ES-I3 (cell line): ENCODE results near the gene FBH1.

ENCODE experiments used
- H3K36me3 ChIP-seq: 2 replicates; pipeline ENCODE4 v1.6.1; 2013; ENCODE audit warnings: mild to moderate bottlenecking, low read length, control low read depth, moderate library complexity; ENCODE audit not compliant: insufficient read depth
- H3K4me1 ChIP-seq: 2 replicates; pipeline ENCODE4 v1.6.1; 2013; ENCODE audit warnings: mild to moderate bottlenecking, control low read depth, low read length; ENCODE audit not compliant: insufficient read depth
- H3K9ac ChIP-seq: 2 replicates; pipeline ENCODE4 v1.6.1; 2013; ENCODE audit warnings: low read depth, mild to moderate bottlenecking, low read length, moderate library complexity
- H3K9me3 ChIP-seq: 2 replicates; pipeline ENCODE4 v1.6.1; 2013; ENCODE audit warnings: mild to moderate bottlenecking, low read length, moderate library complexity; ENCODE audit not compliant: control insufficient read depth, insufficient read depth

Gene FBH1

GRCh38 chr10:5971315-5971832 is 81.3 kb downstream of the FBH1 start:
- no peaks in the 10 kb centered on the region for H3K9me3 ChIP-seq
- no peak overlapping the region for H3K9ac ChIP-seq
- H3K4me1 ChIP-seq, result no peaks in the 10 kb centered on the region
- H3K36me3 ChIP-seq, result no peaks in the 10 kb centered on the region

- no peak overlapping the region for H3K9ac ChIP-seq
- H3K4me1 ChIP-seq, result no peaks in the 10 kb centered on the region
- no peaks in the 10 kb centered on the region for H3K9me3 ChIP-seq
- no peaks in the 10 kb centered on the region for H3K36me3 ChIP-seq
These were observed 81.8 kb downstream of the FBH1 start for GRCh38 chr10:5971886-5972285.

GRCh38 chr10:5973069-5973468 is 83.0 kb downstream of the FBH1 start:
- Histone ChIP-seq H3K9me3 (no peaks in the 10 kb centered on the region), H3K36me3 (no peaks in the 10 kb centered on the region), H3K9ac (no peak overlapping the region), H3K4me1 (no peaks in the 10 kb centered on the region)

DNA sequence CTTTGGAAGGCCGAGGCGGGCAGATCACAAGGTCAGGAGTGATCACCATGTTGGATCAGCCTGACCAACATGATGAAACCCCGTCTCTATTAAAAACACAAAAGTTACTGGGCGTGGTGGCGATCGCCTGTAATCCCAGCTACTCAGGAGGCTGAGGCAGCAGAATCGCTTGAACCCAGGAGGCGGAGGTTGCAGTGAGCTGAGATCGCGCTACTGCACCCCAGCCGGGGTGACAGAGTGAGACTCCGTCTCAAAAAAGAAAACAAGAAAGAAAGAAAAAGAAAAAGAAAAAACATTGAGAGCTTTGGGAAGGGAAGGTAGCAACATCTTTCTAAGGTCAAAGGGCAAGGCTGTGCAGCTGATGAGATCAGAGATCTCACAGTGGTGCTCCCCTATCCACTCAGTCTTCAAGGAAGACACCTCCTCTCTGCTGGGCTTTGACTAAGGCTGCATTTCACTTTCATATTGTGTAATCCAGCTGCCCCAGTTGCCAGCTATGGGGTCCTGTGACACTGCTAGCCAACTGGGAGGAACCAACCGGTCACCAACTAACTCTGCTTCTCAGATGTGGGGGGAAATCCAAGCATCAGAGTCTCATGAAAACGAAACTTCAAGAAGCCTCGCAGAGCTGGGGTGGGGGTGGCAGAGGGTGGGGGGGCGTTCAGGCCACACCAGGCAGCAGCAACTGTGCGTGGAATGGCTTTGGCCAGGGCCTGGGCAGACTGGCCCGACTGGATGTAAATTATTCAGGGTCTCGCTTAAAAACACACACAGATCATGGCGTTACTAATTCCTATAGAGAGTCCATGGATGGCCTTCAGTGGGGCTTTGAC is 85.8 kb downstream of the FBH1 start:
- H3K36me3 ChIP-seq, result no peaks in the 10 kb centered on the region
- H3K9me3 ChIP-seq, result no peaks in the 10 kb centered on the region
- H3K4me1 ChIP-seq, result no peaks in the 10 kb centered on the region
- peak overlapping the region; percentile 89; the same call in 1 of the 2 replicates for H3K9ac ChIP-seq

DNA sequence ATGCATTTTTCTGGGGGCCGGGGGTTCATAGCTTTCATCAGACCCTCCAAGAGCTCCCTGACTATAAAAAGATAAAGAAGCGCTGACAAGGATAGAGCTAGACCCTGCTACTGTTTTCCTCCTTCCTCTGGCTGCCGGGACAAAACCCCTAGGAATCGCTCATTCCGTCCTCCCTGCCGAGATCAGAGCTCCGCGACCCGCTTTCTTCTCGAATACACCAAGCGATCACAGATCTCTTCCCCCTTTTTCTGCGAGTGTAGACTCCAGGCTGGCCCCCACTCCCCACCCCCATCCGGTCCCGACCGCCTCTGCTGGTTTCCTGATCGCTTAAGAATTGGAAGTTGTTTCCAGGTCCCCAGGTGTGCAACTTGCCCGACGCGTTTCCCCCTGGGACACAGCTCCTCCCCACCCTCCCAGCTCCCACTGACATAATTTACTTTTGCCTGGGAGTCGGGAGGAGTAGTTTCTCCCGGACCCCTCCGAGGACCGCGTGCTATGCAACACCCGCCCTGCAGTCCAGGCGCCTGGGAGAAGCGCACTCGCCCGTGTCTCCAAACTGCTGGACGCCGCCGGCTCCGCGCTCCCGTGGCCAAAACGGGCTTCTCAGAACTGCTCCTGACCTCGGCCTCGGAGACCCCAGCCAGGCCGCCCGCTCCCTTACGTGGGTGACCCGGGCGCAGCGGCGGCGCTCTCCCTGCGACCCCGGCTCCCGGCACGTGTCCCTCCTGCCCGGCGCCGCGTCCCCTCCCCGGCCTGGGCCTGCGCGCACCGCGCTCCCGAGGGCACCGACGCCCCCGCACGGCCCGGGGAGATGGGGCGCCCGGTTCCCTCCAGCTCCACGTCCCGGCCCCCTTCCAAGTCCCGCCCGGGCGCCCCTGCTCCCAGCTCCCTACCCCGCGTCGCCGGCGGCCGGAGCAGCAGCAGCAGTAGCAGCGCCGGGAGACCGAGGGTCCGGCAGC is 86.7 kb downstream of the FBH1 start:
- Histone ChIP-seq H3K9ac (peak overlapping the region; percentile 89), H3K36me3 (no peaks in the 10 kb centered on the region), H3K9me3 (no peaks in the 10 kb centered on the region), H3K4me1 (no peaks in the 10 kb centered on the region)

GRCh38 chr10:5977471-5978229 is 87.6 kb downstream of the FBH1 start, which contains the start of gene IL15RA:
Gene IL15RA (minus strand): TSS chr10:5977543. CDS start chr10:5977492, 51 bp downstream.
- H3K36me3 ChIP-seq, result no peaks in the 10 kb centered on the region
- H3K9ac ChIP-seq, result peak within 1 kb of the TSS; percentile 89
- no peaks in the 10 kb centered on the region for H3K4me1 ChIP-seq
- no peaks in the 10 kb centered on the region for H3K9me3 ChIP-seq

DNA sequence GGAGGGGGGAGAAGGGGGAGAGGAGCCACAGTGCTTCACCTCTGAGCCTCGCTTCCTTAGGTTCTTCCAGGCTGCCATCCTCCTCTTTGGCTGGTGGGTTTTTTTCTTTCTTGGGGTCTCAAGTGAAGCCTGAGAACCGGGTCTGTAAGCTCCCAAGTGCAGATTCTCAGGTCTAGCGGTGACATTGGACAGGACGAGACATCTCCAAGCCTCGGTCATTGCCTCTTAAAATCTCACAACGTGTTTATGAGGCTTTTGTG is 88.1 kb downstream of the FBH1 start:
- Histone ChIP-seq H3K4me1 (no peaks in the 10 kb centered on the region), H3K9ac (peak overlapping the region; percentile 89)

GRCh38 chr10:5981529-5981928 is 91.5 kb downstream of the FBH1 start:
- H3K9me3 ChIP-seq, result no peaks in the 10 kb centered on the region
- no peaks in the 10 kb centered on the region for H3K4me1 ChIP-seq
- H3K9ac ChIP-seq, result no peak overlapping the region
- no peaks in the 10 kb centered on the region for H3K36me3 ChIP-seq

More for the DNA sequence above, 88.1 kb downstream of the FBH1 start:
- no peaks in the 10 kb centered on the region for H3K9me3 ChIP-seq
- H3K36me3 ChIP-seq, result no peaks in the 10 kb centered on the region

DNA sequence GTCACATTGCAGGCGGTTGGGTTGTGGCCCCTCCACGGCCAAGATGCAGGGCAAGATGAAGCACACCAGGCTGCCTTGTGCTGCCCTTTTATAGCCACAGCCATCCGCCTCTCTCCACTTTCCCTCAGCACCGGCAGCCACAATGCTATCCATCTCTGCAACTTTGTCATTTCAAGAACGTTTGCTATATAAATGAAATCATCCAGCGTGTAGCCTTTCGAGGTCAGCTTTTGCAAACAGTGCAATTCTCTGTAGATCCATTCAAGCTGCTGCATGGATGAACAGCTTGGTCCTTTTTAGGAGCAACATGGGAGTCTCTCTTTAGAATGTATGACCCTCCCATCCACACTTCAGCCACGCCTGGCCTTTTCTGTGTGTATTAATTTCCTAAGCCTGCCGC is 93.7 kb downstream of the FBH1 start:
- Histone ChIP-seq H3K36me3 (no peaks in the 10 kb centered on the region), H3K9me3 (no peaks in the 10 kb centered on the region), H3K9ac (no peak overlapping the region), H3K4me1 (no peaks in the 10 kb centered on the region)

GRCh38 chr10:5985029-5985428 is 95.0 kb downstream of the FBH1 start:
- Histone ChIP-seq H3K4me1 (no peaks in the 10 kb centered on the region), H3K9me3 (no peaks in the 10 kb centered on the region), H3K9ac (no peak overlapping the region), H3K36me3 (no peaks in the 10 kb centered on the region)
